HEK293T (cell line): ENCODE measurements around the gene PLAC8L1.

Experiments used
- BHLHE40 ChIP-seq: fragments of 450-650 bp; IDR thresholded peaks from 2 replicates; pipeline ENCODE4 v1.6.1; 2016; ENCODE audit warnings: mild to moderate bottlenecking, moderate library complexity, borderline replicate concordance
- CTBP1 ChIP-seq: fragments of 450-650 bp; IDR thresholded peaks from 2 replicates; pipeline ENCODE4 v1.6.1; 2016; ENCODE audit warnings: borderline replicate concordance
- ELF4 ChIP-seq: fragments of 450-650 bp; IDR thresholded peaks from 2 replicates; pipeline ENCODE4 v1.6.1; 2017; ENCODE audit warnings: antibody characterized with exemption
- FOXA1 ChIP-seq: fragments of 450-650 bp; IDR thresholded peaks from 2 replicates; pipeline ENCODE4 v1.6.1; 2016; ENCODE audit warnings: mild to moderate bottlenecking
- FOXK2 ChIP-seq: fragments of 450-650 bp; IDR thresholded peaks from 2 replicates; pipeline ENCODE4 v1.6.1; 2016; ENCODE audit warnings: mild to moderate bottlenecking
- FOXM1 ChIP-seq: fragments of 450-650 bp; IDR thresholded peaks from 2 replicates; pipeline ENCODE4 v1.6.1; 2017; ENCODE audit warnings: mild to moderate bottlenecking, borderline replicate concordance
- L3MBTL2 ChIP-seq: fragments of 450-650 bp; conservative IDR thresholded peaks from 2 replicates; pipeline ENCODE4 v1.6.1; 2016; ENCODE audit warnings: mild to moderate bottlenecking
- LEF1 ChIP-seq: fragments of 450-650 bp; IDR thresholded peaks from 2 replicates; pipeline ENCODE4 v1.6.1; 2017; ENCODE audit warnings: mild to moderate bottlenecking, borderline replicate concordance
- NFRKB ChIP-seq: fragments of 450-650 bp; IDR thresholded peaks from 2 replicates; pipeline ENCODE4 v1.6.1; 2016; ENCODE audit warnings: mild to moderate bottlenecking, moderate library complexity
- SP1 ChIP-seq: fragments of 450-650 bp; IDR thresholded peaks from 2 replicates; pipeline ENCODE4 v1.6.1; 2017
- SUZ12 ChIP-seq: fragments of 450-650 bp; IDR thresholded peaks from 2 replicates; pipeline ENCODE4 v1.6.1; 2016; ENCODE audit warnings: mild to moderate bottlenecking
- TARDBP ChIP-seq: fragments of 450-650 bp; IDR thresholded peaks from 2 replicates; pipeline ENCODE4 v1.6.1; 2016
- ZNF384 ChIP-seq: fragments of 450-650 bp; IDR thresholded peaks from 2 replicates; pipeline ENCODE4 v1.6.1; 2016
- TF ChIP-seq, protein P1 (sequence below): fragments of 450-650 bp; IDR thresholded peaks from 2 replicates; pipeline ENCODE4 v1.6.1; 2016

DNA sequence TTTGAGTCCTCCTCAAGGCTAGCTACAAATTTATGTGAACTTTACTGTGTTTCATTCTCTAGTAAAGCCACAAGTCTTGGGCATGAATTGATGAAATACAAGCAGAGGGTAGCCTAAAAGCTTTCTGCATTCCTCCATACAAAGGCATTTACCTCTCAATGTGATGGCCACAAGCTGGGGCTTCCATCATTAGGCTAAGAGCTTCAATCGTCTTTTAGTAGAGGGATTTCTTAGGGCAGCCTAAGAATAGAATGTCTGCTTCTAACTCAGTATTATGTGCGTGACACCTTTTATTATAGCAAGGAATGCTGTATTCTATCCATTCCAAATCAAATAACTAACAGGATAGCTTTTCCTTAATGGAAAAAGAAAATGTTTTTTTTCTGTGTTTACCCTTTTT lies 3.7 kb downstream of the PLAC8L1 start:
- TF ChIP-seq SUZ12 (no peak), ELF4 (no peak), SP1 (no peak), FOXA1 (no peak), FOXM1 (no peak), L3MBTL2 (no peak), ZNF384 (no peak), BHLHE40 (no peak), FOXK2 (no peak), CTBP1 (no peak), NFRKB (no peak), LEF1 (no peak), TARDBP (no peak)
- TF ChIP-seq, protein P1, sequence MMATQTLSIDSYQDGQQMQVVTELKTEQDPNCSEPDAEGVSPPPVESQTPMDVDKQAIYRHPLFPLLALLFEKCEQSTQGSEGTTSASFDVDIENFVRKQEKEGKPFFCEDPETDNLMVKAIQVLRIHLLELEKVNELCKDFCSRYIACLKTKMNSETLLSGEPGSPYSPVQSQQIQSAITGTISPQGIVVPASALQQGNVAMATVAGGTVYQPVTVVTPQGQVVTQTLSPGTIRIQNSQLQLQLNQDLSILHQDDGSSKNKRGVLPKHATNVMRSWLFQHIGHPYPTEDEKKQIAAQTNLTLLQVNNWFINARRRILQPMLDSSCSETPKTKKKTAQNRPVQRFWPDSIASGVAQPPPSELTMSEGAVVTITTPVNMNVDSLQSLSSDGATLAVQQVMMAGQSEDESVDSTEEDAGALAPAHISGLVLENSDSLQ = no peak
